Breast epithelium (tissue), 4 donors: ENCODE measurements around the gene TEPSIN. TPM values are rescaled to one million over a fixed set of nuclear protein-coding genes. Genes with fewer than 3 reads are reported as not detected.

Source experiments
- DNase-seq, 2 donors: peaks; one replicate each; pipeline ENCODE4 v3.0.0-alpha.2; 2019; ENCODE audit warnings: low spot score in 2 of 2
- H3K27ac ChIP-seq, 2 donors: fragments of 200-600 bp; sonication (generic) in 1 of 2; one replicate each; pipeline ENCODE4 v1.5.1; 2016 to 2019; ENCODE audit warnings: mild to moderate bottlenecking in 1 of 2
- H3K27me3 ChIP-seq, 2 donors: fragments of 200-600 bp; sonication (generic) in 1 of 2; one replicate each; pipeline versions ENCODE4 v1.5.1 to v1.6.0; 2017 to 2019; ENCODE audit warnings: control low read depth in 1 of 2, mild to moderate bottlenecking in 1 of 2
- H3K36me3 ChIP-seq: fragments of 200-600 bp; one replicate; pipeline ENCODE4 v1.5.1; 2019
- H3K4me1 ChIP-seq, 2 donors: fragments of 200-600 bp; sonication (generic); one replicate each; pipeline ENCODE4 v1.5.1; 2016 to 2019; ENCODE audit warnings: control low read depth in 1 of 2
- H3K4me3 ChIP-seq, 3 donors: fragments of 200-600 bp; sonication (generic); 1 replicate in 2 of 3; 2 replicates in 1 of 3; pipeline ENCODE4 v1.5.1; 2016 to 2019; ENCODE audit warnings: mild to moderate bottlenecking in 3 of 3, moderate library complexity in 2 of 3
- H3K9me3 ChIP-seq, 2 donors: fragments of 200-600 bp; sonication (generic) in 1 of 2; one replicate each; pipeline ENCODE4 v1.5.1; 2016 to 2019; ENCODE audit warnings: control low read depth in 1 of 2
- POLR2A ChIP-seq: fragments of 450-650 bp; IDR thresholded peaks from one replicate; pipeline ENCODE4 v1.6.1; 2016; ENCODE audit warnings: antibody characterized with exemption, mild to moderate bottlenecking, moderate library complexity
- POLR2AphosphoS5 ChIP-seq, 3 donors: sonication (generic); formaldehyde crosslinking; IDR thresholded peaks; one replicate each; pipeline ENCODE4 v1.6.1; 2017; ENCODE audit warnings: antibody characterized with exemption in 3 of 3
- intact Hi-C: fragments of 100-400 bp; cut with DNase I; formaldehyde crosslinking; loops from one replicate; pipeline ENCODE4 v1.15.1; 2023; ENCODE audit warnings: low total_unique reads
- total RNA-seq, 3 donors: library from RNA; depleted of rRNA; stranded (reverse); fragments of >200 nt; gene quantifications; one replicate each; pipeline ENCODE4 v1.1.0, GENCODE V29; 2016
- TF ChIP-seq, protein P1 (sequence below), 3 donors: fragments of 450-650 bp; IDR thresholded peaks; one replicate each; pipeline ENCODE4 v1.5.1; 2016 to 2017; ENCODE audit warnings: antibody characterized with exemption in 3 of 3, mild to moderate bottlenecking in 3 of 3, moderate library complexity in 3 of 3

The TEPSIN gene
- total RNA-seq, 3 donors from 2014 or later, result 33.9 to 54.3 (median 36.4) TPM

- no peaks in the 10 kb centered on the region for H3K36me3 ChIP-seq
- no peak overlapping the region for H3K4me3 ChIP-seq
- DNase-seq, result no peak
- no peaks in the 10 kb centered on the region for H3K4me1 ChIP-seq
- intact Hi-C loops, result no loop called here
- H3K9me3 ChIP-seq, result no peaks in the 10 kb centered on the region
- H3K27ac ChIP-seq, result no peak overlapping the region
- no peaks in the 10 kb centered on the region for H3K27me3 ChIP-seq
- TF ChIP-seq POLR2A, result no peak
- no peak for TF ChIP-seq POLR2AphosphoS5 (IDR thresholded peaks at IDR 0.05)
- TF ChIP-seq, protein P1, sequence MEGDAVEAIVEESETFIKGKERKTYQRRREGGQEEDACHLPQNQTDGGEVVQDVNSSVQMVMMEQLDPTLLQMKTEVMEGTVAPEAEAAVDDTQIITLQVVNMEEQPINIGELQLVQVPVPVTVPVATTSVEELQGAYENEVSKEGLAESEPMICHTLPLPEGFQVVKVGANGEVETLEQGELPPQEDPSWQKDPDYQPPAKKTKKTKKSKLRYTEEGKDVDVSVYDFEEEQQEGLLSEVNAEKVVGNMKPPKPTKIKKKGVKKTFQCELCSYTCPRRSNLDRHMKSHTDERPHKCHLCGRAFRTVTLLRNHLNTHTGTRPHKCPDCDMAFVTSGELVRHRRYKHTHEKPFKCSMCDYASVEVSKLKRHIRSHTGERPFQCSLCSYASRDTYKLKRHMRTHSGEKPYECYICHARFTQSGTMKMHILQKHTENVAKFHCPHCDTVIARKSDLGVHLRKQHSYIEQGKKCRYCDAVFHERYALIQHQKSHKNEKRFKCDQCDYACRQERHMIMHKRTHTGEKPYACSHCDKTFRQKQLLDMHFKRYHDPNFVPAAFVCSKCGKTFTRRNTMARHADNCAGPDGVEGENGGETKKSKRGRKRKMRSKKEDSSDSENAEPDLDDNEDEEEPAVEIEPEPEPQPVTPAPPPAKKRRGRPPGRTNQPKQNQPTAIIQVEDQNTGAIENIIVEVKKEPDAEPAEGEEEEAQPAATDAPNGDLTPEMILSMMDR (IDR thresholded peaks at IDR 0.05), result no peak
Observed at GRCh38 chr17:81261582-81262336, 22.9 kb upstream of the TEPSIN start.

DNA sequence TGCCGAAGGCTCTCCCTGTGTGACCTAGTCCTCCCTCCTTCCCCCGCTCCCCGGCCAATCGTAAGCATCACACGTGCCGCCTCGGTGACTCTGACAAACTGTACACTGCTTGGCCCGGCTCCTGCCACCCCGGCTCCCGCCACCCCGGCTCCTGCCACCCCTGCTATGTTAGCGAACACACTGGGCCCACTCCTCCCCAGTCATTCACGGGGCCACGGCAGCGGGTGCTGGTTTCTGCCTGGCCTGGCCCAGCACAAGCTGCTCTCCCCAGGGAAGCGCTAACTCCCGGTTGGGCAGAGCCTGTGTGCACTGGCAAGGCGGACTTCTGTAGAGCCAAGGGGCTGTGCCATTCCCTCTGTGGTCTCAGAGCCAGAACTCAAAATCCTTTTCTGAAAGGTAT is 22.2 kb upstream of the TEPSIN start:
- intact Hi-C loops, result no loop called here
- H3K27ac ChIP-seq, result no peak overlapping the region
- H3K4me3 ChIP-seq, result no peak overlapping the region
- TF ChIP-seq POLR2AphosphoS5 (IDR thresholded peaks at IDR 0.05) (no peak), POLR2A (no peak)
- TF ChIP-seq, protein P1 (IDR thresholded peaks at IDR 0.05), result no peak
- no peak for DNase-seq
- no peaks in the 10 kb centered on the region for H3K4me1 ChIP-seq
- no peaks in the 10 kb centered on the region for H3K27me3 ChIP-seq
- no peaks in the 10 kb centered on the region for H3K36me3 ChIP-seq
- H3K9me3 ChIP-seq, result no peaks in the 10 kb centered on the region

DNA sequence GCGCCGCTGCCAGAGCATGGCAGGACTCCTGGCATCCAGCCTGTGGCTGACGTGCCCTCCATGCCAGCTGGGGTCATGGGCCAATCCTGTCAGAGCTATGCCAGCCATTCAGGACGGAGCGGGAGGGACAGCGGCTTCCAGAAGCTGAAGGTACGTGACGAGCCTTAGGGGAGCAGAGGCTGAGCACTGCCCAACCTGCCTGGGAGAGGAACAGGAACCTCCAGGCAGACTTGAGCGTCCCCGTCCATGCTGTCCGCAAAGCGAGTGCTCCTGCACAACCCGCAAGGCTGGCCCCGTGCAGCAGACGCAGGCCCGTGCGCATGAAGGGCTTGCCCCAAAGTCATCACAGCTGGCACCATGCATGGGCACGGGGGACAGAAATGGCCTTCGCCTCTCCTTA is 21.8 kb upstream of the TEPSIN start:
- no peaks in the 10 kb centered on the region for H3K36me3 ChIP-seq
- intact Hi-C loops, result no loop called here

GRCh38 chr17:81260171-81260570 is 21.3 kb upstream of the TEPSIN start:
- Histone ChIP-seq H3K27ac (no peak overlapping the region), H3K36me3 (no peaks in the 10 kb centered on the region), H3K27me3 (no peaks in the 10 kb centered on the region), H3K4me1 (no peaks in the 10 kb centered on the region), H3K4me3 (no peak overlapping the region), H3K9me3 (no peaks in the 10 kb centered on the region)
- no peak for DNase-seq
- intact Hi-C loops, result no loop called here
- TF ChIP-seq POLR2A (no peak), POLR2AphosphoS5 (IDR thresholded peaks at IDR 0.05) (no peak)
- TF ChIP-seq, protein P1 (IDR thresholded peaks at IDR 0.05), result no peak

More for the DNA sequence above, 21.8 kb upstream of the TEPSIN start:
- Histone ChIP-seq H3K4me1 (no peaks in the 10 kb centered on the region), H3K4me3 (no peak overlapping the region), H3K9me3 (no peaks in the 10 kb centered on the region), H3K27ac (no peak overlapping the region), H3K27me3 (no peaks in the 10 kb centered on the region)
- no peak for DNase-seq
- TF ChIP-seq, protein P1 (IDR thresholded peaks at IDR 0.05), result no peak
- TF ChIP-seq POLR2A (no peak), POLR2AphosphoS5 (IDR thresholded peaks at IDR 0.05) (no peak)

DNA sequence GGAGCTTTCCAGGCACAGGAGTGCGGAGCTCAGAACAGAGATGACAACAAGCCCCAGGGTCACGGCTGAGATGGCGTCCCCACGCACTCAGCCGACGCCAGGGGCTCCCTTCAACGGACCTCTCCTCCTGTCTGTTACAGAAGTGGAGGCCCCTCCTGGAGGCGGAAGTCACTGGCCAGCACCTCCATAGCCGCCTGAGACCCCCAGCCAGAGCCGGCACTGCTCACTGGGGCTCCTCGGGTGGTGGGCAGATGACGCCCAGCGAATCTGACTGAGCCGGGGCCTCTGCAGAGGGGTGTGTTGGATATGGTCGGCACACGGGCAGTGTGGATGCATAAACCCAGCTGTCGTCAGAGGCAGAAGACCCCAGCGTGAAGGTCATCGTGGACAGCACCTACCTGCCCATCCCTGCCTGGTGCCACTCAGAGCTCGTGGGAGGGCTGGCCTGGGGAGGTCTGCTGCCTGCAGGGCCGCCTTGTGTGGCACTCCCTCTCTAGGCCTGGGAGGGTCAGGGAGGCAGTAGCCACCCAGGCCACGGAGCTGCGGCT is 20.3 kb upstream of the TEPSIN start:
- TF ChIP-seq POLR2A, result no peak
- no peak for TF ChIP-seq POLR2AphosphoS5 (IDR thresholded peaks at IDR 0.05)
- TF ChIP-seq, protein P1 (IDR thresholded peaks at IDR 0.05), result no peak
- Histone ChIP-seq H3K27ac (no peak overlapping the region), H3K4me1 (no peaks in the 10 kb centered on the region), H3K4me3 (no peak overlapping the region), H3K36me3 (no peaks in the 10 kb centered on the region), H3K9me3 (no peaks in the 10 kb centered on the region), H3K27me3 (no peaks in the 10 kb centered on the region)
- no peak for DNase-seq
- intact Hi-C loops, result loop anchor here (10.0 kb wide), 1 partner anchor 226 kb away; no protein-coding TSS in a partner anchor
